SH-SY5Y (cell line): ENCODE results near the gene MYH10.

Source experiments
- GATA2 ChIP-seq: IDR thresholded peaks from 2 replicates; pipeline ENCODE4 v1.6.1; 2011; ENCODE audit warnings: mild to moderate bottlenecking, low read depth, low read length
- GATA3 ChIP-seq: IDR thresholded peaks from 2 replicates; pipeline ENCODE4 v1.6.1; 2011; ENCODE audit warnings: low read depth, mild to moderate bottlenecking, low read length, moderate library complexity

DNA sequence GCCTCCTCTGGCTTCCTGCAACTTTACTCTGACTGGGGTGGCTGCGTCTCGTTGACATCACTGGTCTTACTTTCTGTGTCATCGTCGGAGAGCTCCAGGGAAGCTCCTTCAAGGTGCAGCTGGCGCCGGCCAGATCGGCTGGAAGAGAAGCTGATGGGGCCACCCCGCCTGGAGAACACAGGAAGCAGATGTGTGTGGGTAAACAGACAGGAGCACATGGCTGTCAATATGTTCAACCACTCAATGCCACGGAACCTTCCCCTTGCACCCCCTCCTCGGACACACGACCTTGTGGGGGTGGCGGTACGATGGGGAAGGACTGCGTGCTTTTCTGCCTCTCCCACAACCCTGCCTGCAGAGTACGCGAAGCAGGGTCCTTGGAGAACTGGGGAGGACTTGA is 154.7 kb downstream of the MYH10 start:
- no peak for TF ChIP-seq GATA2
- no peak for TF ChIP-seq GATA3
